Endothelial cell of umbilical vein (primary cell): Measurements from ENCODE around the gene CAPN8. TPM values are rescaled to one million over a fixed set of nuclear protein-coding genes. Genes with fewer than 3 reads are reported as not detected.

ENCODE experiments used
- BruUV-seq: library from RNA; stranded (reverse); fragments of 400-500 nt; replicated peaks from 2 replicates; lab custom pipeline; 2021; lab: Mats Ljungman, UMichigan
- CTCF ChIA-PET: fragments of 300-600, 350-600 bp; sonication (Branson Sonifier 250); formaldehyde crosslinking; loops from one replicate; lab custom pipeline; 2021; ENCODE audit warnings: antibody characterized with exemption, inconsistent platforms; lab: Charles Lee
- POLR2A ChIA-PET: fragments of 300-600, 350-600 bp; sonication (Branson Sonifier 250); formaldehyde crosslinking; loops from one replicate; lab custom pipeline; 2021; ENCODE audit warnings: antibody characterized with exemption, inconsistent platforms; lab: Charles Lee
- DNase-seq: peaks from one replicate; pipeline ENCODE4 v3.0.0-alpha.2; 2011; ENCODE audit warnings: low read depth, low spot score
- FAIRE-seq: peaks from 2 replicates; lab custom pipeline; 2011; peaks lifted over from hg19 to GRCh38; lab: Jason Lieb, UNC
- H2AFZ ChIP-seq: 2 replicates; pipeline ENCODE4 v1.6.0; 2012; ENCODE audit warnings: low read depth, low read length, control low read depth, inconsistent platforms
- H3K27ac ChIP-seq: 2 replicates; pipeline ENCODE4 v1.5.1; 2011; ENCODE audit warnings: low read depth, mild to moderate bottlenecking, control low read depth, low read length, moderate library complexity; ENCODE audit not compliant: insufficient read depth
- H3K27me3 ChIP-seq, 2 experiments: 2 replicates each; pipeline versions ENCODE4 v1.6.0 to v1.6.1; 2011; ENCODE audit warnings: low read length in 2 of 2, mixed read lengths in 1 of 2; ENCODE audit not compliant: control insufficient read depth in 2 of 2, insufficient read depth in 2 of 2
- H3K36me3 ChIP-seq, 2 experiments: 2 replicates in 1 of 2; 3 replicates in 1 of 2; pipeline ENCODE4 v1.5.1; 2011; ENCODE audit warnings: low read length in 2 of 2, mild to moderate bottlenecking in 1 of 2, moderate library complexity in 1 of 2; ENCODE audit not compliant: control insufficient read depth in 2 of 2, insufficient read depth in 2 of 2; ENCODE audit errors: extremely low read depth in 1 of 2
- H3K4me1 ChIP-seq: 3 replicates; pipeline ENCODE4 v1.5.1; 2011; ENCODE audit warnings: mild to moderate bottlenecking, low read length; ENCODE audit not compliant: control insufficient read depth, insufficient read depth; ENCODE audit errors: extremely low read depth
- H3K4me2 ChIP-seq: 2 replicates; pipeline ENCODE4 v1.6.1; 2011; ENCODE audit warnings: low read length, control low read depth, mixed read lengths; ENCODE audit not compliant: insufficient read depth
- H3K4me3 ChIP-seq, 3 experiments: fragments of 200-600 bp in 1 of 3; sonication (generic), shearing (Covaris generic) in 1 of 3; replicated peaks in 1 of 3; 2 replicates each; pipeline ENCODE4 v1.5.1; 2011 to 2016; ENCODE audit warnings: control low read depth in 3 of 3, low read length in 3 of 3, mild to moderate bottlenecking in 2 of 3, inconsistent platforms in 1 of 3, low read depth in 1 of 3, moderate library complexity in 1 of 3; ENCODE audit not compliant: insufficient read depth in 1 of 3
- H3K79me2 ChIP-seq: 2 replicates; pipeline ENCODE4 v1.6.0; 2012; ENCODE audit warnings: low read length, inconsistent platforms; ENCODE audit not compliant: control insufficient read depth, insufficient read depth
- H3K9ac ChIP-seq: replicated peaks from 2 replicates; pipeline ENCODE3; 2011; ENCODE audit warnings: low read length, control low read depth; ENCODE audit not compliant: insufficient read depth; ENCODE audit errors: extremely low read depth
- H3K9me1 ChIP-seq: replicated peaks from 3 replicates; pipeline ENCODE4 v1.6.0; 2011; ENCODE audit warnings: mild to moderate bottlenecking, low read length; ENCODE audit not compliant: control insufficient read depth, insufficient read depth; ENCODE audit errors: extremely low read depth
- H3K9me3 ChIP-seq: replicated peaks from 2 replicates; pipeline ENCODE4 v1.5.1; 2012; ENCODE audit warnings: low read length, inconsistent platforms; ENCODE audit not compliant: control insufficient read depth, insufficient read depth
- H4K20me1 ChIP-seq: replicated peaks from 2 replicates; pipeline ENCODE3; 2011; ENCODE audit warnings: mild to moderate bottlenecking, low read length; ENCODE audit not compliant: control insufficient read depth, insufficient read depth; ENCODE audit errors: extremely low read depth
- FOS ChIP-seq: IDR thresholded peaks from 2 replicates; pipeline ENCODE4 v1.6.1; 2011; ENCODE audit warnings: mild to moderate bottlenecking, low read length, moderate library complexity, borderline replicate concordance; ENCODE audit not compliant: insufficient read depth
- GATA2 ChIP-seq: IDR thresholded peaks from 2 replicates; pipeline ENCODE4 v1.7.0; 2011; ENCODE audit warnings: low read depth, mild to moderate bottlenecking, moderate library complexity, mixed read lengths, low read length; ENCODE audit not compliant: insufficient read length, insufficient read depth
- JUN ChIP-seq: IDR thresholded peaks from 2 replicates; pipeline ENCODE4 v1.6.1; 2011; ENCODE audit warnings: borderline replicate concordance, low read depth; ENCODE audit not compliant: insufficient read length, insufficient read depth
- dilution Hi-C: fragments of 300-500 bp; cut with MboI; formaldehyde crosslinking; loops from one replicate; pipeline ENCODE4 v1.15.0; 2019; ENCODE audit warnings: low sequenced_read_pairs; ENCODE audit not compliant: extremely low pct_ligation_motif_present
- intact Hi-C: fragments of 100-400 bp; cut with micrococcal nuclease; formaldehyde crosslinking; loops from one replicate; pipeline ENCODE4 v1.10.0; 2022
- polyA plus RNA-seq, 4 experiments: library from polyadenylated mRNA; depleted of rRNA in 3 of 4; stranded (reverse) in 3 of 4; unstranded in 1 of 4; fragments of >200 nt; gene quantifications; 2 replicates each; pipeline versions ENCODE4 v1.2.1 to v1.2.3, GENCODE V29; 2011 to 2012; ENCODE audit warnings: missing spikeins in 1 of 4
- total RNA-seq: library from RNA; stranded (reverse); gene quantifications from 2 replicates; pipeline ENCODE4 v1.2.3, GENCODE V29; 2021
- TF ChIP-seq, protein P1 (sequence below), 2 donors: IDR thresholded peaks; 1 replicate in 1 of 2; 2 replicates in 1 of 2; pipeline ENCODE4 v1.5.1; 2011; ENCODE audit warnings: low read length in 2 of 2, mild to moderate bottlenecking in 2 of 2, moderate library complexity in 2 of 2, control low read depth in 1 of 2, inconsistent platforms in 1 of 2, low read depth in 1 of 2; ENCODE audit not compliant: insufficient read depth in 1 of 2; ENCODE audit errors: extremely low read depth in 1 of 2

Gene CAPN8
- total and polyA plus RNA-seq, 2 donors (not counting 3 experiments of a cell fraction or from before 2014, with no cell fraction given): not detected

DNA sequence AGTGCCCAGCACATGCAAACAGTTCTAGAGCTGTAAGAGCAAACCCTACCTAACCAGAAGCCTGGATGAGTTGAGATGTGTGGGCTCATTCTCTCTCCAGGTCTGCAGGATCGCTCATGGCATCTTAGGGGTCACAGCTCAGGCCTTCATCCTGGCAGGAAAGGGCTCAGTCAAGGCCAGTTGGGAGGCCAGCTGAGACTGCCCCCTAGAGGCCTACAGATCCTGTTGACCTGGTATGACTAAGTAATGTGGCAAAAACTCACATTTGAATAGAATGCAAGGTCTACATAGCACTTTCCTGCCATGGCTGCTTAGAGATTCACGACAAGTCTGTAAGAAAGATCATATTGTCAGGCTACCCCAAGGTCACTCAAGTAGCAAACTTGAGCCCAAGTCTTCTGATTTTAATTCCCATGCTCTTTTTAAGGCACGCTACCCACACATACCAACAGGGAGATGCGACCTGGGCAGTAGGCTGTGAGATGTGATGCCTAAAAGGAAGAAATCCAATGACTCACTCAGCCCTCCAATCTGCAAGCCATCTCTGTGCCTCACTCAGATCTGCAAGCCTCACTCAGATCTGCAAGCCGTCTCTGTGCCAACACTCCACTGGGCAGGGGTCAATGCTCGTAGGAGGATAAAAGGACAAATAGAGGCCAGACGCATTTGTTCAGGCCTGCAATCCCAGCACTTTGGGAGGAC is 5.1 kb upstream of the CAPN8 start:
- Histone ChIP-seq H3K27me3 (no peaks in the 10 kb centered on the region), H3K9me1 (no peaks in the 10 kb centered on the region), H3K9ac (no peak overlapping the region), H3K4me2 (no peak overlapping the region), H3K4me3 (no peak overlapping the region), H3K27ac (no peak overlapping the region), H2AFZ (no peak overlapping the region), H3K79me2 (no peaks in the 10 kb centered on the region), H4K20me1 (no peaks in the 10 kb centered on the region), H3K9me3 (no peaks in the 10 kb centered on the region), H3K4me1 (no peaks in the 10 kb centered on the region), H3K36me3 (no peaks in the 10 kb centered on the region)
- DNase-seq (peak; percentile 12), FAIRE-seq (peak; percentile 50)
- dilution Hi-C loops (no loop called here), intact Hi-C loops (no loop called here)
- TF ChIP-seq FOS (peak; percentile 38), JUN (no peak), GATA2 (peak; percentile 48)
- TF ChIP-seq, protein P1, sequence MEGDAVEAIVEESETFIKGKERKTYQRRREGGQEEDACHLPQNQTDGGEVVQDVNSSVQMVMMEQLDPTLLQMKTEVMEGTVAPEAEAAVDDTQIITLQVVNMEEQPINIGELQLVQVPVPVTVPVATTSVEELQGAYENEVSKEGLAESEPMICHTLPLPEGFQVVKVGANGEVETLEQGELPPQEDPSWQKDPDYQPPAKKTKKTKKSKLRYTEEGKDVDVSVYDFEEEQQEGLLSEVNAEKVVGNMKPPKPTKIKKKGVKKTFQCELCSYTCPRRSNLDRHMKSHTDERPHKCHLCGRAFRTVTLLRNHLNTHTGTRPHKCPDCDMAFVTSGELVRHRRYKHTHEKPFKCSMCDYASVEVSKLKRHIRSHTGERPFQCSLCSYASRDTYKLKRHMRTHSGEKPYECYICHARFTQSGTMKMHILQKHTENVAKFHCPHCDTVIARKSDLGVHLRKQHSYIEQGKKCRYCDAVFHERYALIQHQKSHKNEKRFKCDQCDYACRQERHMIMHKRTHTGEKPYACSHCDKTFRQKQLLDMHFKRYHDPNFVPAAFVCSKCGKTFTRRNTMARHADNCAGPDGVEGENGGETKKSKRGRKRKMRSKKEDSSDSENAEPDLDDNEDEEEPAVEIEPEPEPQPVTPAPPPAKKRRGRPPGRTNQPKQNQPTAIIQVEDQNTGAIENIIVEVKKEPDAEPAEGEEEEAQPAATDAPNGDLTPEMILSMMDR (IDR thresholded peaks at IDR 0.05; ENCODE audit: extremely low read depth in 1 of 2, insufficient read depth in 1 of 2, low read depth in 1 of 2, low read length in 2 of 2): peak; percentile 49 to 55
- no TSS peak for BruUV-seq
- ChIA-PET CTCF (interaction anchor here (0.6 to 1.3 kb wide), 3 partner anchors 11 to 537 kb away, joined by 3 to 7 read pairs (median 3); no protein-coding TSS in a partner anchor), POLR2A (no interaction called here)
